RPMI7951 (cell line): ENCODE measurements around the gene GNB1. TPM values are rescaled to one million over a fixed set of nuclear protein-coding genes. Genes with fewer than 3 reads are reported as not detected.

Source experiments
- DNase-seq: peaks from one replicate; pipeline ENCODE4 v3.0.0-alpha.2; 2012; ENCODE audit warnings: low read depth
- total RNA-seq: library from RNA; depleted of rRNA; stranded (reverse); fragments of >200 nt; shearing (Covaris generic); gene quantifications from 2 replicates; pipeline ENCODE4 v1.2.3, GENCODE V29; 2014

The GNB1 gene
- total RNA-seq, 1 experiment from 2014 or later = 97.9 TPM

DNA sequence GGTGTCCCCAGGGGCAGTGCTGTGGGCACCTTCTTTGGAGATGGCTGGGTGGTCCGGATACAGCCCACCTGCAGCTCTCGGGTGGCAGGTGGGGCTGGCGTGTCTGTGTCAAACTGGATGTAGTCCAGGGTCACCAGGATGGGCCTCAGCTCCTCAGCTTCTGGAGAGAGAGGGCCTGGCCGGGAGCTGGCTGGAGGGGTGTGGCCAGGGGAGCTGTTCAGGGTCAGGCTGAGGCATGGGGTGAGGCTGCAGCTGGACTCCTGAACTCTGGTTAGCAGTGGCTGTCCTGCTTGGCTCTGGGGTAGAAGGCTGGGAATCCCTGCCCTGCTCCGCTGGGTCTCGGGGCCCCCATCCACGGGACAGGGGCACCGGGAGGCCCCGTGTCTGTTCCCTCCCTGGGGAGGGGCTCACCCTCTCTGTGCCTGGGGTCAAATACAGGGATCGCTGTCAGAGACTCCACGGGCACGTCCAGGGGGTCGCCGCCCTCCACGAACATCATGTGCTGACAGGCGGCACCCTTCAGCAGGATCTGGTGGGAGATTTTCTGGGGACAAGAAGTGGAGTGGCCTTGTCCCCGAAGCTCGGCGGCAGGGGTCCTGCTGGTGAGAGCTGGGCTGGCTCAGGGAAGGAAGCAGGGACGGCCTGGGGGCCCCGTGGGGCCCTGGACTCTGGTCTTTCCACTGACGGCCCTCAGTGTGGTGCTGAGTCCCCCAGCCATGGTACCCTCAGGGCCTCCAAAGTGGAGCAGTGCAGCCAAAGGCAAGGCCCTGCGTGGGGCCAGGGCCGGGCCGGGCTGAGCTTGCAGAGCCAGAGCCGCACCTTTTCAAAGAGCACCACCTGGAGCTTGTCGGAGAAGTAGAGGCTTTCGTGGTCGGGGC, 32.3 kb upstream of the GNB1 start:
- no peak for DNase-seq

- no peak for DNase-seq
Observed at GRCh38 chr1:1922702-1922955, 31.7 kb upstream of the GNB1 start.

- DNase-seq = no peak
Observed at GRCh38 chr1:1921901-1922701, 31.2 kb upstream of the GNB1 start.

DNA sequence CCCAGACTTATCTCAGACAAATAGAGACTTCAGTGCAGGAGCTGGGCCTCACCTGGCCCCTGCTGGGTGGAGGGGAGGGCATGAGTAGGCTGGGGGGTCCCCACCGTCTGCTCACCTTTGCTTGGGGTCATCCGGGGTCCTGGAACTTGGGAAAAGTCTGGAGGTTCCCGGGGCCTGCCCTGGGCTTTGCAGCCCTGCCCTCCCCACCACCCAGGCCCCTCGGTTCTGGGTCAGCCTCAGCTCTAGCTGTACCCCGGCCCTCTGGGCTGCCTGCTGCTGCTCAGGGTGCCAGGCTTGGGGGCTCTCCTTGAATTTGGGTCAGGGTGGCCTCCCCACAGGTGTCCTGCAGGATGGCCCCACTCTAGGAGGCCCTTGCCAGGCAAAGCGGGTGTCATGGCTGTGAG, 30.6 kb upstream of the GNB1 start:
- DNase-seq = no peak

GRCh38 chr1:1920608-1921458, 29.9 kb upstream of the GNB1 start:
- no peak for DNase-seq

- no peak for DNase-seq
Observed at GRCh38 chr1:1920057-1920607, 29.2 kb upstream of the GNB1 start.

DNA sequence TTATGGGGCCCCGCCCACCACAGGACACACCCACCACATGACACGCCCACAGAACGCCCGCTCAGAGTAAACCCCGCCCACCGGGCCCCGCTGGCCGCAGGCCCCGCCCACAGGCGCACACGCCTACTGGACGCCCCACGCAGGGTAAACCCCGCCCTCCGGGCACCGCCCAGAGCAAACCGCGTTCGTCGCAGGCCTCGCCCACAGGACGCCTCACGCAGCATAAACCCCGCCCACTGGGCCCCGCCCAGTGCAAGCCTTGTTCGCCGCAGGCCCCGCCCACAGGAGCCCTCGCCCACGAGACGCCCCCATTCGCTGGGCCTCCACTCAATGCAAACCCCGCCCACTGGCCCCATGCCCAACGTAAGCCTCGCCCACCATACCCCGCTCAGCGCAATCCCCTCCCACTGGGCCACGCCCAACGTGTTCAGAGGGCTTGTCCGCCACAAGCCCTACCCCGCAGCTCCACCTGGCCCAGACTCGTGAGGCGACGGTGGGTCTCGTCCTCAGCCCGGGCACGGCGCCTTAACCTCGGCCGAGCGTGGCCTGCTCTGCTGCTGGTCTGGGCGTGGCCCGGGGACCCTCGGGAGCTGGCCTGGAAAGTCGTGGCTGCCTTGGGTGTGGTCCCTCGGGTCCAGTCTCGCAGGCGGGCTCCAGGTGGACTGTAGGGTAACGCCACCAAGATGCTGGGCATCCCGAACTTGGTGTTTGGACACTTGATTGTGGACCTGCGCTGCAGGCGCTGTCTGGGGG, 28.6 kb upstream of the GNB1 start:
- peak; percentile 93 for DNase-seq

DNA sequence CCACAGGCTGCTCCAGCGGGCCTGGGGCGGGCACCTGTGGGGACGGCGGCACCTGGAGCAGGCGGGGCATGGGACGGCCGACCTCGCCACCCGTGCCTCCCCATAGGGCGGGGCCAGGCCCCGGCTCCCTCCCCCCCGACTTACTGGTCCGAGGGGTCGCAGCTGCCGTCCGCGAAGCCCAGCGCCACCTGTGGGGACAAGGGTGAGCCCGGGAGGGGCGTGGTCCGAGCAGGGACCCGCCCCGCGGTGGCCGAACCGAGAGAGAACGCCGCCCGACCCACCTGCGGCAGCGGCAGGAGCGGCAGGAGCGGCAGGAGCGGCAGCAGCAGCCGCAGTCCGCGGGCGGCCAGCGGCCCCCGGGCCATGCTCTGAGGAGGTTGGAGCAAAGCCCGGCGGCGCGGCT, 28.0 kb upstream of the GNB1 start, which contains the start of gene TMEM52:
TSS of gene TMEM52 (minus strand) at position 379 of the 403 bp plus-strand sequence. CDS start at position 365, 14 bp downstream.
- no peak for DNase-seq

DNA sequence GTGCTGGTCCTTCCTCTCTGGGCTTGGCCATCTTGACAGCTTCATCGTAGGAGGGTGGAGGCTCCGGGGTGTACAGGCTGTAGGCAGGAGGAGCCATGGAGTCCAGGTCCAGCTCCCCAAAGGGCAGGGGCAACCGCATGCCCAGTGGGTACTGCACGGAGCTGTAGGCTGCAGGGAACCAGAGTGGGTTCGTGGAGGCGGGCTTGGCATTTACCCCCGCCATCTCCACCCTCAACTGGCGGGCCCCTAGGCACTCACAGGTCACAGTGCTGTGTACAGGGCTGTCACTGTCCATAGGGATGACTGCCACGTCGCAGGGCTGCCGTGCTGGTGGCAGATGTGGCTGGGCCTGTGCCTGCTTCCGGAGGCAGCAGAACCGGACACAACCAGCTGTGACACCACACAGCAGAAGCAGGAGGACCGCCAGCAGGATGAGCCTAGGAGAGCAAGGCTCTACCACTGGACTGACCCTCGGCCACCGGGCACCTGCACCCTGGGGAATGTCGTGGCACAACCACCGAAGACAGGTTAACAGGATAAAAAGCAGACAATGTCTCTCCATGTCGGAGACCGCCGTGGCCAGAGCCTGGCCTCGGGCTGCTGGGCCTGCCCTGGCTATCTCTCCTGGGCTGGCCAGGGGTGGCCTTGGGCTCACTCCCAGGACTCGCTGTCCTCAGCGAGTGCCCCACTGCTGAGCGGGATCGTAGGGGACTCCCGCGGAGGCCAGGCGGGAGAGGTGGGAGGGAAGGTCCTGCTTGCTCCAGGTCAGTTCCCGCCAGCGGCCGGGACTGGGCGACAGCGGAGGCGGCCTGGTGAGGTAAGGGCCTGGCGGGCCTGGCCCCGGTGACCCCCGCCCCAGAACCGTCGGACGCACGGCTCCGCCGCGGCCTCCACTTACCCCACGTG, 27.4 kb upstream of the GNB1 start:
- no peak for DNase-seq

DNA sequence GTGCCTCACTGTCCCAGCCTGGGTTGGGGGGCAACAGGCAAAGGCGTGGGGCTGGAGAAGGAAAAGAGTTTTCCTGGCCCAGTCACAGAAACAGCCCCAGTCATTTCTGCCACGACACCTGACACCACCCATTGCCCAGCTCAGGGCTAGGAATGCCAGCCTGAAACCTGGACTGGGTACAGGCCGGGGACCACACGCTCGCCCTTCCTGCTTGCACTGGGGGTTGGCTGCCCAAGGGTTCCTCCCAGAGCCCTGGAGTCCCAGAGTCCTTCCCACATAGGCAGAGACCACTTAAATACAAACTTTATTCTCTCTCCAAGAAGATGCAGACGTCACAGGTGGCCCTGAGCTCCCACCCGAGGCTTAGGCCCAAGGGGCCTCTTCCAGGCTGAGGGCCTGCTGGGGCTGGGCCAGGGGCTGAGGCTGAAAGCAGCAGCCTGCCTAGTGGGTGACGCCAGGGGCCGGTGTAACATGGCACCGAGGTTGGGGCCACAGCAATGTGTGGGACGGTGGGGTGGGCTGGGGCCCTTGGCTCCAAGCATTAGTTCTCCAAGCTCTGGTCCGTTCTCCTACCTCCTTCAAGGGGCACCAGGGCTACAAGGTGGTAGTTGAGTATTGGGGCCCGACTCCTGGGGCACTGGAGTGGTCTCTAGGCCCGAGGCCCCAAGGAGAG, 26.6 kb upstream of the GNB1 start:
- DNase-seq = no peak

DNA sequence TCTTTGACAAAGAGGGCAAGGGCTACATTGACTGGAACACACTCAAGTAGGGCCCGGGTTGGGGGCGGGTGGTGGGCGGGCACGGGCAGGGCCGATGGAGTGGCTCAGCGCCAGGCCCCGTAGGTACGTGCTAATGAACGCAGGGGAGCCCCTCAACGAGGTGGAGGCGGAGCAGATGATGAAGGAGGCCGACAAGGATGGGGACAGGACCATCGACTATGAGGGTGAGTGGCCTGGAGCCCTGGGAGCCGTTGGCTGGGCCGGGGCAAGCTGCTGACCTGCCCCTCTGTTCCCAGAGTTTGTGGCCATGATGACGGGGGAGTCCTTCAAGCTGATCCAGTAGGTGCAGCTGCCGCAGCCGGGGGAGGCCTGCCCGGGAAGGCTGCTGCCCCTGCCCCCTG, 26.0 kb upstream of the GNB1 start:
- no peak for DNase-seq

DNA sequence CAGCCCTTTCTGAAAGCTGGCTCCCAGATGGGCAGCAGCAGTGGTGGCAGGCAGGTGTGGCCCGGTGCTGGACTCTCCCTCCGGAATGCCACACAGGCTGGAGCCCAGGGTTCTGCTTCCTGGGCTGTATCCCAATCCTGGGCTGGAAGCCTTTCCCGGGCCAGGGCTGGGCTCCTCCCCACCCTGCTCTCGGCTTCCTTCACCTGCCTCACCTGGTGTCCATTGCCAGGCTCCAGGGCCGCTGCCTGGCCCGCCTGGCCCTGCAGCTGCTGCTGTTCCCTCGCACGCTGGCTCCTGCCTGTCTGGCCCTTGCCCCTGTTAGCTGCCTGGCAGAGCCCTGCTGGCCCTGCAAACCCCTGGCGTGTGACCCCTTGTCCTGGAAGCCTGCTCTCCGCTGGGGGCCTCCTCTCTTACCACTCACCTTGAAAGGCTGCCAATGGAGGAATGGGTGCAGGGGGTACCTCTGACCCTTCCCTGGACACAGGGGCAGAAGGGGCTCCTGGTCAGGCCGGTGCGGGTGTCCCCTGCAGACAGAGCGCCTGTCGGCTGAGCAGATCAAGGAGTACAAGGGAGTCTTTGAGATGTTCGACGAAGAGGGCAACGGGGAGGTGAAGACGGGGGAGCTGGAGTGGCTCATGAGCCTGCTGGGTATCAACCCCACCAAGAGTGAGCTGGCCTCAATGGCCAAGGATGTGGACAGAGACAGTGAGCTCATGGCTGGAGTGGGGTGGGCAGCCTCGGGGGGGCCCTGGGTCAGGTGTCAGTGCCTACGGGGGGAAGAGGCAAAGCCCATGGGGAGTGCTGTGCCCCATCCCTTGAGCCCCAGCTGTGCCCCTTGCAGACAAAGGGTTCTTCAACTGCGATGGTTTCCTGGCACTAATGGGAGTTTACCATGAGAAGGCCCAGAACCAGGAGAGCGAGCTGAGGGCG, 25.3 kb upstream of the GNB1 start:
- no peak for DNase-seq

DNA sequence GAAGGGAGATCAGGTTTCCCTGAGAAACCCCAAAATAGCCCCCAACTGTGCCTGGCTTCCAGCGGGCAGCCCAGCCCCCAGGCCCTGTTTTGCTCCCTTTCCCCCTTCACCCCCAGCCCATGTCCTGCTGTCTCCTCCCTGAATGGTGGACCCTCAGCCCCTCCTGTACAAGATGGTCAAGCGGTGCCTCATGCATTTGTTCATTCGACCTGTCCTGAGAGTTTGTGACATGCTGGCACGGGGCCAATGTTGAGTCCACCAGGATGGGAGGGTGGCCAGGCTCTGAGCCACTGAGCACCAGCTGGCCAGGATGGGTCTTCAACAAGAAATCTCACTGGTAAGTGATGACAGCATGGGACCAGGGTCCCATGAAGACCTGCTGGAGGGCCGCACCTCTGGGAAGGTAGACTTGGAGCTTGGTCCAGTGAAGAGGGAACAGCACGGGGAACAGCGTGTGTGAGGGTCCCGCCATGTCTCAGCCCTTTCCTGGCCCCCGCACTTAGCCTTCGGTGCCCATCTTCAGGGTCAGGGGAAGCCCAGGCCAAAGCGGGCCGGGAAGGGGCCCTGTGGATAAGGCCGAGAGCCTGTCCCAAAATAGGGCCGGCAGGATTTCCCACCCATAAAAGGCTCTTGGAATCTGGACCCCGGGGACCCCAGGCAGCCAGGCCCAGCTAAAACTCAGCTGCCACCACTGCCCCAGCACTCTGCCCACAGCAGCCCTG, 24.2 kb upstream of the GNB1 start, which contains the start of gene CALML6:
TSS of gene CALML6 (plus strand) at position 290 of the 722 bp plus-strand sequence. CDS start at position 311, 21 bp downstream.
- DNase-seq = no peak

- no peak for DNase-seq
Observed at GRCh38 chr1:1914101-1914970, 23.4 kb upstream of the GNB1 start.

- no peak for DNase-seq
Observed at GRCh38 chr1:1911350-1912041, 20.6 kb upstream of the GNB1 start.
